Amygdala (tissue), 56 donors: ENCODE measurements around the gene CTNNA2.

Experiments used
- DNase-seq, 56 donors: peaks; one replicate each; lab custom pipeline; 2025; lab: John Stamatoyannopoulos, UW

CTNNA2 gene

DNA sequence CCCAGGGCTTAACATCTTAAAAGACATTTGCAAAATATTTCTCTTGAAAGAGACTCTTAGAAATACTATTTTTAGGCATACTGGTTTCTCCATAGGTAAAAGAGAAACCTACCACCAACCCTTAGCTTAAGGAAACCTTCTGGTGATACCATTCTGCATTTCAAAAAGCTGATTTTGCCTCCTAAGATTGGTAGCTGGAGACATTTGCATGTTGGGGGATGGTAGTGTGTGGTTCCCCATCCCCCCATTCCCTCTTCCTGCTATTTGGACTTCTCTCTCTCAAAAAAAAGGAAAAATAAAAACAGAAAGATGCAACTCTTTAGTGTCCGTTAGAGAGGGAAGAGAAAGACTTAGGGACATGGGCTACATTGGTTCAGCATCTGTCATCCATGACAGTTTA is 787.5 kb downstream of the CTNNA2 start:
- DNase-seq: no peak

DNA sequence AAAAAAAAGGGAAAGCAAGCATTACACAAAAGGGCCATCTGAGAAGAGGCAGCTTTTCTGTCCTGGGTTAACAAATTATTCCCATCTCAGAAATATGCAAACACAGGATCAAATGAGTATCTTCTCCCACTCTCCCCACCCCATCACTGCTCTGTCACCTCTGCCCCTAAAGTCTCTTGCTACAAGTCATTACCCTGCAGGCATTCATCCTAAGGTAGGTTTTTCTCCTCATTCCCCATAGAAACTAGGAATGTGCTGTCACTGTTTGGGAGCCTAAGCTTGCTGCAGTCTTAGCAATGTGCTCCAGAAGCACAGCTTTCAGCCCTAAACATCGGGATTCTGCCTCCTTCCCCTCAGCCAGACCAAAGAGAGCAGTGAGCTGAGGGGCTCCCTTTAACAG is 788.1 kb downstream of the CTNNA2 start:
- no peak for DNase-seq

DNA sequence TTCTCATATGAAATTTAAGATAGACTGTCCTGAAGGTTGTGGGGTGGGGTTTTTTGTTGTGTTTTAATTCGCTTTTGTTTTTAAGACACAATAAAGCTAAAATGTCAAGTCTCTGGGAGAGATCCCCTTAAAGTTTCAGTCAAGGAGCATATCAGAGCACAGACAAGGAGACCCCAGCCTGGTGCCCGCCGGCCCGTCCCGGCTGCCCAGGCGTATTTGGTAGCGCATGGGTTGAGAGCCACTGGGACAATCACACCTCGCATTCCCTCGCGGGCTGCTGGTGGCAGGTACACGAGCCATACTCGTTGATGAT is 789.1 kb downstream of the CTNNA2 start:
- no peak for DNase-seq

DNA sequence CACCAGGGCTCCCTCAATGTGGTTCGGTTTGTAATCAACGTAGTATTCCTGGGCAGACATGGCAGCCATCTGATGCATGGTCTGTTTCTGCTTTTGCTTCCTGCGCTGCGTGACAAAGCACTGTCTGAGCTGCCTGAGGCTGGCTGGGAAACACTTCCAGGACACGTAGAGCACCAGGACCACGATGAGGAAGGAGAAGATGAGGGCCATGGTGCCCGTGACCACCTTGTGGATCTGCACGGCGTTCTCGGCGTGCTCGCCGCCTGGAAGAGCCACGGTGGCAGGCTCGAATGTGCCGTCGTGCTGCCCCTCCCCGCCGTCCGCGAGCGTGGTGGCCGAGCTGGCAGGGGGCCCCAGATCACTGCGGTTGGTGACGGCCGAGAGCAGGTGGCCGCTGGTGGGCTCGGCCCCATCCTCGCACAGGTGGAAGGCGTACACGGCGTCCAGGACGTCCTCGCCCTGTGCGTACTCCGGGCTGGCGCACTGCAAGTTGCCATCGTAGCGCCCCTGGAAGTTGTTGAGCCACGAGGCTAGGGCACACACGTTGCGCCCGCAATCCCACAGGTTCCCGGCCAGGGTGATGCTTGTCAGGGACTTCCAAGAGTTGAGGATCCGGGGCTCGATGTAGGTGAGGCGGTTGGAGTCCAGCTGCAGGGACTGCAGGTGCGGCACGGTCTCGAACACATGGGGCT is 789.6 kb downstream of the CTNNA2 start:
- DNase-seq: peak in 2 of 56 donors; percentile 31 to 37

DNA sequence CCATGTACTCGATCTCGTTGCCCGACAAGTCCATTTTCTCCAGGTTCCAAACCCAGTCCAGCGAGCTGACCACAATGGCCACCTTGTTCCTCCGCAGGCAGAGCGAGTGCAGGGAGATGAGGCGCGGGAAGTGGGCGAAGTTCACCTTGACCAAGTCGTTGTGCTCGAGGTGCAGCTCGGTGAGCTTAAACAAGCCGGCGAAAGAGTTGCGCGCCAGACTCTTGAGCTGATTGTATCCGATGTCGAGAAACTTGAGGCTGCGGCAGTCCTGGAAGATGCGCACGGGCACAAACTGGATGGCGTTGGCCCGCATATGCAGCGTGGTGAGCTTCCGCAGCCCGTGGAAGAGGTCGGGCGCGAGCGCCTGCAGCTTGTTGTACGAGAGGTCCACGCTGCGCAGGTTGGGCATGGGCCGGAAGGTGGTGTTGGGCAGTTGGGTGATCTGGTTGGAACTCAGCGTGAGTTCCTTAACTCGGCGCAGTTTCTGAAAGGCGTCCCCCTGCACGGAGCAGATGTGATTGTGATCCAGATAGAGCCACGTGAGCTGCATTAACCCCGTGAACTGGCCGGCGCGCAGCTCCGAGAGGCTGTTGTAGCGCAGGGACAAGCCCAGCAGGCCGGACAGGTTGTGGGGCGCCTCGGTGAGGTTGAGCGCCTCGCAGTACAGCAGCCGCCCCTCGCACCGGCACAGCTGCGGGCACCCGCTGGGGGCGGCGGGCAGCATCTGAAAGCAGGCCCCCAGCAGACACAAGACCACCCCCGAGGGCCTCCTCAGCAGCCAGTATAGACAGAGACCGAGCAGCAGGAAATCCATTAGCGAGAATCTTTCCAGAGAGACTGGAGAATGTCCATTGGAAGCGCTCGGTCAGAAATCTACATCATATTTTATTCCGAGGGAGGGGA is 790.4 kb downstream of the CTNNA2 start:
- peak in 6 of 56 donors; percentile 31 to 62 (median 46) for DNase-seq

DNA sequence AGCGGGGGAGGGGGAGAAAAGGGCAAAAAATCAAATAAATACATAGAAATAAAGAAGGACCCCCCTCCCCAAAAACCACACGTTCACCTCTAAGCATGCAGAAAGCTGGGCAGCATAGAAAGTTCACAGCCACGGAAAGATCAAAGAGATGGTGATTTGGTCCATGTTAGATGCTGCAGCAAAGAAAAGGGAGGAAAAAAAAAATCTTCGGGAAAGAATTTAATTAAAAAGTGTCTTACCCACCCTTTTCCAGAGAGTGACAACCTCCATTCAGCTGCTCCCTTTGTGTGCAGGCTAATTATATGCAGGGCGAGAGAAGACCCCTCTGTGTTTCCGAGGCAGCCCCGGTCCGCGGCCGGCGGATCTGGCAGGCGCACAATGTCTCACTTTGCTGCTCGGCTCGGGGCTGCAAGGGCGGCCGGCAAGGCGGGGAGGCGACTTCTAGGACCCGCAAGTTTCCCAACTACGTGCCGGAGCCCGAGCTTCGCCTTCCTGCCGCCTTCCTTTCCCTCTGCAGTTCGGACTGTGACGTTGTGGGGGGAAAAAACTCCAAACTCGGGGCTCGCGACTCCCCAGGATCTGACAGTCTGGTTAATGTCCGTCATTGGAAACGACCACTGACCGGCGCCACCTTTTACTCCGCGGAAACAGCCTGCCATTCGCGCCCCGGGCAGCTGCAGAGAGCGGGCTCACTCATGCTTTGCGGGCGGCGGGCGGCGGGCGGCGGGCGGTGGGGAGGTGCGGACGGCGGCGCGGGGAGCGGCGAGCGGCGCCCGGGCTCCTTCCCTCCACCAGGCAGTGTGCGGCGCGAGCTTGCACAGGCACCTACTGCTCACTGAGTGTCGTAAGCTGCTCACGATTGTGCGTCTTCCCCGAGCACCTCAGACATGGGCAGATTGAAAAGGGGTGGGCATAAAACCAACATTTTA is 791.3 kb downstream of the CTNNA2 start, which contains the start of gene LRRTM1:
LRRTM1 (minus strand) TSS at position 844 of the 929 bp plus-strand sequence. CDS start 933 bp downstream, outside the sequence.
- DNase-seq: peak in 34 of 56 donors; percentile 9 to 79 (median 52)

DNA sequence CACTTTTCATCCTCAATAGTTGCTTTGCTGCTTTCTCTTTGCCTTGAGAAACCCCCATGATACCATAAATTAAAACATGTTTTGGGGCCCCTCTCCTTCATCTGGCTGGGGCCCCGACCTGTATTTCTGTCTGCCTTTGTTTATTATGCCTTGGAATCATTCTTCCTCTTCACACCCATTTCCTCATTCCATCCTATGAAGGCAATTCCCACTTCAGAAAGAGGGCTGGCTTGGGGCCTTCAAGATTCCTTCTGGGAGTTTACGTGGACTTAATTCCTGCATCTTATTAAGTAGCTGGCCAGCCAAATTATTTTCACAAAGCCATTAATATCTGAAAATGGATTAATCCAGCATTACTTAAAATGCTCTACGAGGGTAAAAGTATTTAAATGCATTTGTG is 798.5 kb downstream of the CTNNA2 start:
- DNase-seq: no peak

DNA sequence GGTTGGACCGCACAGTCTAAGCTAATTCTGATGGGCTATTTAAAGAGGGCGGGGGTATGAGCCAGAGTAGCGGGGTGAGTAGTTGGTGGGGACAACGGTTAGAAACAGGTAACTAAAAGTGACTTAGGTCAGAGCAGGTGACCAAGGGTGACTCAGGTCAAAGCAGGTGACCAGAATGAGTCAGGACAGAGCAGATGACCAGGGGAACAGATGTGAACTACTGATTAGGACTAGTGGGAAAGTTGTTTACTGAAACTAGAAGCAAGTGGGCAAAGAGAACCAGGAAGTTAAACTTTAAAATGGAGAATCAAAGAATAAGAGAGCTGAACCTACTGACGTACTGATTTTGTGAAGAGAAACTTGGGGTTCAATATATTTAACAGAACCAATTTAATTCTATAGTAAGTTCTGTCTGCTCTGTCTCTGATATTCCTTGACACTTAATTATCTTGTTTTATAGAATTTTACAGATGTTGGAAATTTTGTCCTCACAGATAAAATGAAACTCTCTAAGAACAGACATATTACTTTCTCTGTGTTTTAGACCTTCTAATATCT is 799.5 kb downstream of the CTNNA2 start:
- no peak for DNase-seq

DNA sequence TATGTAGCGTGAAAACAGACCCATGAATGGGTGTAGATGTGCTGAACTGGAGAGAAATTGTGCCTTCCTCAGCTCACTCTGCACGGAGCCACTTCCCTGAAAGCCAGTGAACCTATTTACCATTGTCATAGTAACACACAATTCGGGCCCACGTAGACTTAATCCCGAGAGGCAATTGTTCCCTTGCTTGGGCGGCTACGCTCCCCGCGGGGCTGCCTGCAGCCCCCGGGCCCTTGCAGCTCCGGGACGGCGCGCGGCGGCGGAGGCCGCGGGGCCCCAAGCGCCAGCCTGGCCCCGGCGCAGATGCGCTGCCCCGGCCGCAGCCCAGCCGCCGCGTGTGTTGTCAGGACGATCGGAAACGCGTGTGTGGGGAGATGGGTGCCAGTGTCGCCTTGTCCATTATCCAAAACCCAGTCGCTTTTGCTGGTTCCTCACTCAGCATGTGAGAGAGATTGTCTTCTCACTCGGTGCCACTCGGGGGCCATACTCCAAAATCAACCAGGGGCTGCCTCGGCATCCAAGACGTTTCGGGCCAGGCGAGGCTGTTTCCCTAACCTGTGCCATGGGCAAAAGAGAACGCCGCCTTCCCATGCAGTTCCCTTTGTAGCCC is 809.6 kb downstream of the CTNNA2 start:
- peak in 3 of 56 donors; percentile 5 to 42 (median 23) for DNase-seq

DNA sequence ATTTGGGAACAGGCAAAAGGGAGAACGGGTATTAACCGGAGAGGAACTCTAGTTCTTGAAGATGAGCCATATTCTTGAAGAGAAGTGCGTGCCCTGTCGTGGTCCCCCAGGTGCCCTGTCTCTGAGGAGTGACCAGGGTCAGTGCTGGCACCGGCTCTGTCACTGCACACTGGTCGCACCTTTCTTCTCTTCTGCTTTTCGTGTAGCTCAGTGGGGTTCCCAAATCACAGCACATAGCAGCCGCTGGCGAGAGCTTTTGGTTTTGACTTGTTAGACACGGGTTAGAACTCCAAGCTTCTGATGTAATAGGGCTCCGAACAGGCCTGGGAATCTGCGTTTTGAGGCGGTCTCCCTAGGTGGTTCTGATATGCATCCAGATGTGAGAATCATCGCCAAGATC is 810.1 kb downstream of the CTNNA2 start:
- peak in 1 of 56 donors; percentile 14 for DNase-seq

DNA sequence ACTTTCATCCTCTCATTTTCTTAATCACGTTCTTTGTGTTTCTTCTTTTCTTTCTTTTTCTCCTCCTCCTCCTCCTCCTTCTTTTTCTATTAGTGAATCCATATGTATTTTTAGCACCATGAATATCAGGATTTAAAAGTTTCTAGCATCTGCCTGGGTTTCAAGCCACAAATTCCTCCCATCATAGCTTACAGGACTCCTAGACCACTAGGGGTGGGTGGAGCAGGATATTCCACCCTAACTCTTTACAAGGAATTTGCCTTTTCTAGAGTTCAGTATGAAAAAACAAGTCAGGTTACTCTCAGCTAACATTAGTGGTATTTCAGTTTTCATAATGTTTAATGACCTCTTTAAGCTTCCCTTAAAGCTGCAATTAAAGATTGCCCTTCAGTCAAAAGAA is 810.8 kb downstream of the CTNNA2 start:
- no peak for DNase-seq

DNA sequence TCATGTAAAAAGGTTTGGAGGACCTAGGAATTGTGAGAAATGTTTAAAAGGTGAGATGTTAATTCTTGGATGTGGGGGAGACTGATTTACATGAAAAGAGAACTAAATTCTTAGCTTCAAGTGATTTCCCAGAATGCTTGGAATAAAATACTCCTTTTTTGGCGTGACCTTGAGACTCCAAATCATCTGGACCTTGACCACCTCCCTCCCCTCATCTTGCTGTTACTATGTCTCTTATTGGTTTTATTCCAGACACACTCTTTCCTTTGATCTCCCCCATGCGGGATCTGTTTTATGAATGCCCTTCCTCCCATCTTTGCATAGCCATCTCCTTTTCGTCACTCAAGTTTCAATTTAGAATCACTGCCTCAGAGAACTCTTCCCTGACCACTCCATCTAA is 811.7 kb downstream of the CTNNA2 start:
- DNase-seq: no peak

DNA sequence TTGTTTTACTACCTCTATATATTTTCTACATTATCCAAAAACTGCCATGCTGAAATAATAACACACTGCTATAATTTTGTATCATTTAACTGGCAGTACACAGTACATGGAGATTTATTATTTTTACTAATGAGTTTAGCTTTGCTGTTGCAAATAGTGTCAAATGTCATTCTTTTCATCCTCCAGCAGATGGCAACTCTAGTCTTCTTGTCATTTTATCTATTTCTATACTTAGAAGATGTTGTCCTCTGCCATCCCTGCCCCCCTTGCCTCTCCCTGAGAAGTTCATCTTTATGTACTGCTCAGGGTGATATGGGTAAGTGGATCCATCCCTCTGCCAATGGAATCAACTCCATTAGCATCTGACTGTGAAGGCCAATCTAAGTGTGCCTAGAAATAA is 813.4 kb downstream of the CTNNA2 start:
- peak in 2 of 56 donors; percentile 5 to 11 for DNase-seq

DNA sequence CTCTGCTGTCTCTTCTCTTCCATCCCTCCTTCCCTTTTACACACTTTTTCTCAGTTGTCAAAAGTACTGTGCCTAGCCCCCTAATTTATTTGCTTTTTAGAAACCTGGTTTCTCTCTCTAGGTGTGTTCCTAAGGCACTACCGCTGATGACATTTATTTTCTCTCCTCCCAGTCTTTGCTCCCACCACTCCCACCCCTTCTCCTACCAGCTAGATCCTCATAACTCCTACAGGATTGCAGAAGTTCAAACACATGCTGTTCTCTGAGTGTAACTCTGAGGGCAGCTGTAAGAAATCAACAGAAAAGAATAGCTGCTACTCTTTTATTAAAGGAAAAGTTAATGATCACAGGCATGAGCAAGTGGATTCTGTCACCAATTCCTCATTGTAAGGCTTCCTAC is 814.0 kb downstream of the CTNNA2 start:
- no peak for DNase-seq

DNA sequence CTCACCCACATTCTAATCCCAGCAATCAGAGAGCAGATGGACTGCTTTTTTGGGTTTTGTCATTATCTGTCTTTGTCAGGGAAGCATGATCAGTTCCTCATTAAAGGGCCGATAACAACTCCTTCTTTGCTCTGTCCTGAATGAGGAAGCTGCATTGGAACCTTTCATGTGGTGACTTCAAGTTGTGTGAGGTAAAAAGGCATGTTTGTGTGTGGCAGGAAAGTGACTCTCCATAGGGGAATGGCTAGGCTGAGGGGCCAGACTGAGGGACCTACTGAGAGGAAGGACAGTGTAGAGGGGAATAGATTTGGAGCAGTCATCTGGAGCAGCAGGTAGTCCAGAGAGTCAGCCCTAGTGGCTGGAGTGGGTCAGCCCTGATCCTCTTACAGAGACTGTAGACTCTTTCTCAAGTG is 815.3 kb downstream of the CTNNA2 start:
- no peak for DNase-seq

DNA sequence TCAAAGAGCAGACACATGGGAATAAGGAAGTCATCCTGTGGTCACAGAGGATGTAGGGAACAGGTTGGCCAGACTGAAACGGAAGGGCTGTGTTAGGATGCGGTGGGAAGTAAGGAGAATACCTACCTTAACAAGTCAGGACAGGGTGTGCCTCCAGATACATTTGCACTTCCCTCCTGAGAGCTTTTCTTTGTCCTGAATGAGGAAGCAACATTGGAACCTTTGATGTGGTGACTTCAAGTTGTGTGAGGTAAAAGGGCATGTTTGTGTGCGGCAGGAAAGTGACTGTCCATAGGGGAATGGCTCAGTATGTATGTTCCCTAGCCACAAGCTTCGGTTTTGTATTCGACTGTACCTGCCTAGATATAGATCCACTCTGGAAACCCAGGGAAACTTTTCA is 816.6 kb downstream of the CTNNA2 start:
- DNase-seq: no peak

DNA sequence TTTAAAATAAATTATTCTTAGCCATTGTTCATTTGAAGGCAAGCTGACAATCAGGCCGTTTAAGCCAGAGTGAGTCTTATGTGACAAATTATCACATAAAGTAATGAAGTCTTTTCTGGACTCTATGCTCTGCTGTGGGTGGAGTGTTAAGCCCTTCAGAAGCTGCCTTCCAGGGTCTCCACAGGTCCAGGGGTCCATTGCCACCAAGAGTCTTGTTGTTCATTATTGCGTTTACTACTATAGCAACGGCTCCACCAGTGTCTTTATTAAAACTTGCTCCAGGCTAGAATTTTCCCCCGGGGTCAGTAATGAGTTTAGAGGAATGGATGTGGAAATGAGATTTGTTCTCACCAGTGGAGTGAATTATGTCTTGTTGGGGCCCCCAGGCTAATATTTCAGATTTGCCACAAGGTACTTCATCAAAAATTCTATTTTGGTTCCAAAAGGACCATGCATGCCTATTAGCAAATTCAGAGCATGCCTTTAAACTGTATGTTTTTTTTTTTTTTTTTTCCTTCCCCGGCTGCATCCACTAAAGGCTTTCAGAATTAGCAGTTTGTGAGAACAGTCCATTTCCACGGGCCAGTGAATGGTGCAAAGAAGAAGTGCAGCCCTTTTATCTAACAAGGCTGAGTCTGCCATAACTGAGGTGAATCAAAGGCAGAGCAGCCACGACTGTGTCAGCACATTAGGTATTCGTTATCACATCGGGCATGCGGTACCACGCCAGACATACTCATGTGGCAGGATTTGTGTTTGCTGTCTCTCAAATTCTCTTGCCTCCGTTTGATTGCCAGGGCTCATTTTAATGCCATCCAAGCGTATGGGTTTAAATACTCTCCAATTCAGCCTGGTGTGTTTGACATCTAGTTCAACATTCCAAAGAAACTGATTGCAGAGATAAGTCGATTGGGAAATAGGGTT is 817.9 kb downstream of the CTNNA2 start:
- DNase-seq: no peak

DNA sequence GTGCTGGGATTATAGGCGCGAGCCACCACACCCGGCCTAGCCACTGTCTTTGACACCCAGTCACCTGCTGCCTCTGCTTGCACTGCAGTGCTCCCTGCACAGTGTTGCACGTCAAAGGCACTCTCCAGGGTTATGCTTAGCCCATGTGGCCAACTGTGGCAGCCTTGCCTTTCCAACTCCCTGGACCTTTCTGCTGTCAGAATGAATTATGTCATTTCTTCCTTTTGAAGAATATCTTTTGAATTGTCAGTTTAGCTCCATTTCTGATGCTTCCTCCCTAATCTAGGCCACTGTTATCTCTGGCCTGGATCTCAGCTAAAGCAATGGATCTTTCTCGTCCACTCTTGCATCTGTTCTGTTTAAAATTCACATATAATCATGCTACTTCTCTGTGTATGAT is 821.0 kb downstream of the CTNNA2 start:
- no peak for DNase-seq

DNA sequence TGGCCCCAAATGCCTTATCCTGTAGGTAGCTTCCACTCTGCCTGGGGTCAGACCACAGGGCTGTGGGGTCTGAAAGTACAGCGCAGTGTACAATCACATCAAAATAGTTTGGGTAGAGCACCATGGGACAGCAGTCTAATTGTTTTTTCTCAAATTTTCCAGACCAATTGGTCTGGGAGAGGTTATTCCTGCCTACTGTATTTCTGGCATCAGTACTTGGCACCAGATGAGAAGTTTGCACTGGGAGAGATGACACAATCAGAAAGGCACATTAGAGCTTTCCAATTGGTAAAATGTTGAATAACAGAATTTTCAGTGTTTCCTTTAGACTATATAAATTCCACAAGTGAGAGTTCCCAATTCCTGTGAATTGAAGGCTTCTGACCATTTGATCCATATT is 822.6 kb downstream of the CTNNA2 start:
- no peak for DNase-seq
